ENCODE results near the gene HDAC4.
A peak's percentile ranks its signal among the peaks of the same experiment; 100 is the strongest.

Gene HDAC4

GRCh38 chr2:239222312-239222660 is 178.5 kb downstream of the HDAC4 start:
- Histone ChIP-seq H4K91ac (ENCODE audit: low read depth, low read length) (no peak overlapping the region), H2BK120ac (ENCODE audit: insufficient read depth, low read length, poor library complexity) (no peak overlapping the region), H3K4me2 (ENCODE audit: low read length) (no peak overlapping the region), H3K4me1 (ENCODE audit: control insufficient read depth in 1 of 2, insufficient read depth in 2 of 2, low read length in 2 of 2) (peaks cover 4 to 8% of the 10 kb centered on the region in 2 experiments), H3K23ac (ENCODE audit: low read length) (no peak overlapping the region), H2BK5ac (ENCODE audit: low read depth, low read length, poor library complexity) (no peak overlapping the region), H3K27ac (ENCODE audit: low read depth, low read length) (no peak overlapping the region), H3K4me3 (ENCODE audit: low read depth, low read length) (no peak overlapping the region), H2AK5ac (ENCODE audit: low read length) (no peak overlapping the region), H3K27me3 (ENCODE audit: insufficient read depth, low read length) (no peaks in the 10 kb centered on the region), H4K8ac (ENCODE audit: low read depth, low read length) (no peak overlapping the region), H3K79me2 (ENCODE audit: control insufficient read depth, insufficient read depth, low read length, poor library complexity) (no peaks in the 10 kb centered on the region), H3K14ac (ENCODE audit: low read length) (no peak overlapping the region), H3K9ac (ENCODE audit: low read length) (no peak overlapping the region), H2BK12ac (ENCODE audit: low read length) (no peak overlapping the region), H3K9me3 (ENCODE audit: insufficient read depth, low read depth, low read length) (peaks cover 3% of the 10 kb centered on the region), H2AFZ (ENCODE audit: insufficient read depth, low read length, poor library complexity) (no peak overlapping the region), H4K12ac (ENCODE audit: low read depth, low read length) (no peak overlapping the region), H3K36me3 (ENCODE audit: control insufficient read depth in 1 of 2, insufficient read depth in 2 of 2, low read length in 2 of 2) (no peaks in the 10 kb centered on the region), H3K4ac (ENCODE audit: low read depth, low read length) (no peak overlapping the region), H3K18ac (ENCODE audit: low read length) (no peak overlapping the region), H3K79me1 (ENCODE audit: low read length) (no peaks in the 10 kb centered on the region)
- peak in 1 of 2 donors; percentile 7 for DNase-seq
- no CpG with 5 or more reads among the region's 2 CpGs for WGBS (ENCODE audit: extremely low coverage, insufficient coverage, insufficient read length)

DNA sequence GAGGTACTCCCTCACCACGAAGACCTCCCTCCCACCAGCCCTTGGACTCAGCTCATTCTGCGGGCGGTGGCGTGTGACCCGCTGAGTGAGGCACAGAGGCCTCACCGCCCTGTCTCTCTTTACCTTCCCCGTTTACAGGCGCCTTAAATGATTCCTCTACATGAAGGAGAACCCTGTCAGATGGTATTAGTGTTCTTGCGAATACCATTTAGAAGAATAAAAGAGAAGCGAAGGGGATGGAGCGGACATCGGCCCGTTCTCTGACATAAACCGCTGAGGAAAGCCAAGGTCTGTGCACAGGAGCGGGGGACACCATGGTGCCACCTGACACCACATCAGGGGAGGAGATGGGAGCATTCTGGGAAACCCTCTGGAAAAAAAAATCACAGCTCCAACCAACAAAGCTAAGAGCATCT is 179.8 kb downstream of the HDAC4 start:
- no peak overlapping the region for H3K4me2 ChIP-seq (ENCODE audit: low read length)

GRCh38 chr2:239220341-239220740 is 180.5 kb downstream of the HDAC4 start:
- Histone ChIP-seq H3K4ac (ENCODE audit: low read depth, low read length) (no peak overlapping the region), H3K9me3 (ENCODE audit: insufficient read depth, low read depth, low read length) (peaks cover 3% of the 10 kb centered on the region), H3K27ac (ENCODE audit: low read depth, low read length) (no peak overlapping the region), H2BK12ac (ENCODE audit: low read length) (no peak overlapping the region), H4K8ac (ENCODE audit: low read depth, low read length) (no peak overlapping the region), H4K91ac (ENCODE audit: low read depth, low read length) (no peak overlapping the region), H2BK5ac (ENCODE audit: low read depth, low read length, poor library complexity) (no peak overlapping the region), H3K27me3 (ENCODE audit: insufficient read depth, low read length) (no peaks in the 10 kb centered on the region), H3K36me3 (ENCODE audit: control insufficient read depth in 1 of 2, insufficient read depth in 2 of 2, low read length in 2 of 2) (no peaks in the 10 kb centered on the region), H4K12ac (ENCODE audit: low read depth, low read length) (no peak overlapping the region), H2AFZ (ENCODE audit: insufficient read depth, low read length, poor library complexity) (no peak overlapping the region), H3K9ac (ENCODE audit: low read length) (no peak overlapping the region), H3K18ac (ENCODE audit: low read length) (no peak overlapping the region), H2AK5ac (ENCODE audit: low read length) (no peak overlapping the region), H3K4me3 (ENCODE audit: low read depth, low read length) (no peak overlapping the region), H3K23ac (ENCODE audit: low read length) (no peak overlapping the region), H3K4me1 (ENCODE audit: control insufficient read depth in 1 of 2, insufficient read depth in 2 of 2, low read length in 2 of 2) (peaks cover 1 to 2% of the 10 kb centered on the region in 2 experiments), H3K79me1 (ENCODE audit: low read length) (no peaks in the 10 kb centered on the region), H3K4me2 (ENCODE audit: low read length) (no peak overlapping the region), H2BK120ac (ENCODE audit: insufficient read depth, low read length, poor library complexity) (no peak overlapping the region), H3K14ac (ENCODE audit: low read length) (no peak overlapping the region), H3K79me2 (ENCODE audit: control insufficient read depth, insufficient read depth, low read length, poor library complexity) (no peaks in the 10 kb centered on the region)
- 100% methylated on average over 1 of the region's 9 CpGs for WGBS (ENCODE audit: extremely low coverage, insufficient coverage, insufficient read length)
- no peak for DNase-seq

More for the DNA sequence above, 179.8 kb downstream of the HDAC4 start:
- Histone ChIP-seq H3K79me2 (ENCODE audit: control insufficient read depth, insufficient read depth, low read length, poor library complexity) (no peaks in the 10 kb centered on the region), H3K4me3 (ENCODE audit: low read depth, low read length) (no peak overlapping the region), H3K79me1 (ENCODE audit: low read length) (no peaks in the 10 kb centered on the region), H3K27ac (ENCODE audit: low read depth, low read length) (no peak overlapping the region), H4K12ac (ENCODE audit: low read depth, low read length) (no peak overlapping the region), H3K9ac (ENCODE audit: low read length) (no peak overlapping the region), H2BK12ac (ENCODE audit: low read length) (no peak overlapping the region), H3K4ac (ENCODE audit: low read depth, low read length) (no peak overlapping the region), H2AK5ac (ENCODE audit: low read length) (no peak overlapping the region), H2AFZ (ENCODE audit: insufficient read depth, low read length, poor library complexity) (no peak overlapping the region), H3K14ac (ENCODE audit: low read length) (no peak overlapping the region), H3K4me1 (ENCODE audit: control insufficient read depth in 1 of 2, insufficient read depth in 2 of 2, low read length in 2 of 2) (peaks cover 2 to 3% of the 10 kb centered on the region in 2 experiments), H3K23ac (ENCODE audit: low read length) (no peak overlapping the region), H3K36me3 (ENCODE audit: control insufficient read depth in 1 of 2, insufficient read depth in 2 of 2, low read length in 2 of 2) (no peaks in the 10 kb centered on the region), H4K91ac (ENCODE audit: low read depth, low read length) (no peak overlapping the region), H3K27me3 (ENCODE audit: insufficient read depth, low read length) (no peaks in the 10 kb centered on the region), H2BK5ac (ENCODE audit: low read depth, low read length, poor library complexity) (no peak overlapping the region), H4K8ac (ENCODE audit: low read depth, low read length) (no peak overlapping the region), H2BK120ac (ENCODE audit: insufficient read depth, low read length, poor library complexity) (no peak overlapping the region), H3K9me3 (ENCODE audit: insufficient read depth, low read depth, low read length) (peaks cover 3% of the 10 kb centered on the region), H3K18ac (ENCODE audit: low read length) (no peak overlapping the region)
- no peak for DNase-seq
- WGBS (ENCODE audit: extremely low coverage, insufficient coverage, insufficient read length): no CpG with 5 or more reads among the region's 15 CpGs

- DNase-seq: no peak
- no peaks in the 10 kb centered on the region for H3K27me3 ChIP-seq (ENCODE audit: insufficient read depth, low read length)
- no peak overlapping the region for H3K27ac ChIP-seq (ENCODE audit: low read depth, low read length)
- no peaks in the 10 kb centered on the region for H3K36me3 ChIP-seq (ENCODE audit: control insufficient read depth in 1 of 2, insufficient read depth in 2 of 2, low read length in 2 of 2)
- no peak overlapping the region for H3K23ac ChIP-seq (ENCODE audit: low read length)
- H3K79me2 ChIP-seq (ENCODE audit: control insufficient read depth, insufficient read depth, low read length, poor library complexity): no peaks in the 10 kb centered on the region
- peaks cover 4 to 7% of the 10 kb centered on the region in 2 experiments for H3K4me1 ChIP-seq (ENCODE audit: control insufficient read depth in 1 of 2, insufficient read depth in 2 of 2, low read length in 2 of 2)
- H4K12ac ChIP-seq (ENCODE audit: low read depth, low read length): peak overlapping the region; percentile 69
- H3K9ac ChIP-seq (ENCODE audit: low read length): no peak overlapping the region
- H2AK5ac ChIP-seq (ENCODE audit: low read length): no peak overlapping the region
- no peak overlapping the region for H4K8ac ChIP-seq (ENCODE audit: low read depth, low read length)
- H2BK5ac ChIP-seq (ENCODE audit: low read depth, low read length, poor library complexity): no peak overlapping the region
- no peak overlapping the region for H2BK120ac ChIP-seq (ENCODE audit: insufficient read depth, low read length, poor library complexity)
- WGBS (ENCODE audit: extremely low coverage, insufficient coverage, insufficient read length): no CpG with 5 or more reads among the region's 17 CpGs
- H3K79me1 ChIP-seq (ENCODE audit: low read length): no peaks in the 10 kb centered on the region
- no peak overlapping the region for H3K18ac ChIP-seq (ENCODE audit: low read length)
- no peak overlapping the region for H2BK12ac ChIP-seq (ENCODE audit: low read length)
- no peak overlapping the region for H3K14ac ChIP-seq (ENCODE audit: low read length)
- no peak overlapping the region for H4K91ac ChIP-seq (ENCODE audit: low read depth, low read length)
- no peak overlapping the region for H3K4ac ChIP-seq (ENCODE audit: low read depth, low read length)
- no peak overlapping the region for H3K4me3 ChIP-seq (ENCODE audit: low read depth, low read length)
- H3K4me2 ChIP-seq (ENCODE audit: low read length): no peak overlapping the region
- H2AFZ ChIP-seq (ENCODE audit: insufficient read depth, low read length, poor library complexity): no peak overlapping the region
- no peaks in the 10 kb centered on the region for H3K9me3 ChIP-seq (ENCODE audit: insufficient read depth, low read depth, low read length)
Measured at GRCh38 chr2:239216614-239217273, 184.1 kb downstream of the HDAC4 start.
